Activated CD4-positive, alpha-beta T cell treated with anti-CD3 and anti-CD28 coated beads for 48 hours (primary cell): ENCODE data around the gene TRIM62.
A peak's percentile ranks its signal among the peaks of the same experiment; 100 is the strongest.

ENCODE experiments used
- DNase-seq: peaks from one replicate; pipeline ENCODE4 v3.0.0-alpha.2; 2020

TRIM62 gene

GRCh38 chr1:33181921-33182341, at the start of gene TRIM62:
TSS of gene TRIM62 (minus strand) at chr1:33182043. CDS start at chr1:33181432, 611 bp downstream.
- DNase-seq, result peak; percentile 80

- no peak for DNase-seq
Measured at GRCh38 chr1:33231166-33231565, 49.3 kb upstream of the TRIM62 start.

GRCh38 chr1:33228935-33229487, 47.2 kb upstream of the TRIM62 start:
- no peak for DNase-seq

- no peak for DNase-seq
Measured at GRCh38 chr1:33225586-33225985, 43.7 kb upstream of the TRIM62 start.

- no peak for DNase-seq
Measured at GRCh38 chr1:33224166-33224707, 42.4 kb upstream of the TRIM62 start.

- DNase-seq, result no peak
Measured at GRCh38 chr1:33222381-33222780, 40.5 kb upstream of the TRIM62 start.

GRCh38 chr1:33221385-33221758, 39.5 kb upstream of the TRIM62 start:
- no peak for DNase-seq

GRCh38 chr1:33220676-33221384, 39.0 kb upstream of the TRIM62 start:
- no peak for DNase-seq

- no peak for DNase-seq
Measured at GRCh38 chr1:33219886-33220661, 38.2 kb upstream of the TRIM62 start.

- no peak for DNase-seq
Measured at GRCh38 chr1:33211972-33212371, 30.1 kb upstream of the TRIM62 start.

- no peak for DNase-seq
Measured at GRCh38 chr1:33206340-33206739, 24.5 kb upstream of the TRIM62 start.

GRCh38 chr1:33195556-33195955, 13.7 kb upstream of the TRIM62 start:
- peak; percentile 38 for DNase-seq

- DNase-seq, result no peak
Measured at GRCh38 chr1:33191731-33192275, 10.0 kb upstream of the TRIM62 start.

- no peak for DNase-seq
Measured at GRCh38 chr1:33190701-33191100, 8.9 kb upstream of the TRIM62 start.

- DNase-seq, result no peak
Measured at GRCh38 chr1:33188572-33189275, 6.9 kb upstream of the TRIM62 start.

GRCh38 chr1:33186936-33187335, 5.1 kb upstream of the TRIM62 start:
- no peak for DNase-seq

- no peak for DNase-seq
Measured at GRCh38 chr1:33185541-33185940, 3.7 kb upstream of the TRIM62 start.

GRCh38 chr1:33183306-33183705, 1.5 kb upstream of the TRIM62 start:
- DNase-seq, result no peak

GRCh38 chr1:33182896-33183295, 1.1 kb upstream of the TRIM62 start:
- DNase-seq, result no peak

- no peak for DNase-seq
Measured at GRCh38 chr1:33182401-33182841, 578 bp upstream of the TRIM62 start.

- DNase-seq, result peak; percentile 88
Measured at GRCh38 chr1:33180911-33181890, 642 bp downstream of the TRIM62 start.
